GM21367 (cell line): Measurements from ENCODE around the gene LCOR.
"Not testable (repeated sequence)": the region's sequence is repeated elsewhere in the genome, so short reads cannot be mapped to it uniquely, and the experiment has no call there.

Experiments used
- ATAC-seq: cut with Tn5 transposase; IDR thresholded peaks from one replicate; pipeline ENCODE4 v1.9.1; 2021; ENCODE audit not compliant: unreplicated experiment

The LCOR gene

DNA sequence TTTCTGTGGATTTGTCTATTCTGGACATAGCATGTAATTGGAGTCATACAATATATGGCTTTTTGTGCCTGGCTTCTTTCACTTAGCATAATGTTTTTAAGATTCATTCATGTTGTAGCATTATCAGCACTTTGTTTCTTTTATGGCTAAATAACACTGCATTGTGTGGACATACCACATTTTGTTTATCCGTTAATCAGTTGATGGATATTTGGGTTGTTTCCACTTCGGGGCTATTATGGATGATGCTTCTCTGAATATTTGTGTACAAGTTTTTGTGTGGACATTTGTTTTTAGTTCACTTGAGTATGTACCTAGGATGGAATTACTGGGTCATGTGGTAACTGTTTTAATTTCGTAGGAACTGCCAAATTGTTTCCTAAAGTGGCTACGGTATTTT lies 6.4 kb downstream of the LCOR start:
- no peak for ATAC-seq

DNA sequence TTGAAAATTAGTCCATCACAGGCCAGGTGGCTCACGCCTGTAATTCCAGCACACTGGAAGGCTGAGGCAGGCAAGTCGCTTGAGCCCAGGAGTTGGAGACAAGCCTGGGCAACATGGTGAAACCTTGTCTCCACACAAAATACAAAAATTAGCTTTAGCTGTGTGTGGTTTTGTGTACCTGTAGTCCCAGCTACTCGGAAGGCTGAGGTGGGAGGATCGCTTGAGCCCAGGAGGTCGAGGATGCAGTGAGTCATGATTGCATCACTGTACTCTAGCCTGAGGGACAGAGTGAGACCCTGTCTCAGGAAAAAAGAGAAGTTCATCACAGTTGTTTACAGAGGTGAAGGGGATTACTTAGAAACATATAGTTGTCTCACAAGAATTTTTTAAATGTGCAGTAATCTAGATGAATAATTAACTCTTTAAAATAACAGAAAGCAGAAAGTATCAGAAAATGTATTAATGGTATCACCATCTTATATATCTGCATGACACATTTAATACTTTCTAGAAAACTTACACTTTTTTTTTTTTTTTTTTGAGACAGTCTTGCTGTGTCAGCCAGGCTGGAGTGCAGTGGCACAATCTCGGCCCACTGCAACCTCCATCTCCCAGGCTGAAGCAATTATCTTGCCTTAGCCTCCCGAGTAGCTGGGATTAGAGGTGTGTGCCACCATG lies 8.9 kb downstream of the LCOR start:
- ATAC-seq: no peak

DNA sequence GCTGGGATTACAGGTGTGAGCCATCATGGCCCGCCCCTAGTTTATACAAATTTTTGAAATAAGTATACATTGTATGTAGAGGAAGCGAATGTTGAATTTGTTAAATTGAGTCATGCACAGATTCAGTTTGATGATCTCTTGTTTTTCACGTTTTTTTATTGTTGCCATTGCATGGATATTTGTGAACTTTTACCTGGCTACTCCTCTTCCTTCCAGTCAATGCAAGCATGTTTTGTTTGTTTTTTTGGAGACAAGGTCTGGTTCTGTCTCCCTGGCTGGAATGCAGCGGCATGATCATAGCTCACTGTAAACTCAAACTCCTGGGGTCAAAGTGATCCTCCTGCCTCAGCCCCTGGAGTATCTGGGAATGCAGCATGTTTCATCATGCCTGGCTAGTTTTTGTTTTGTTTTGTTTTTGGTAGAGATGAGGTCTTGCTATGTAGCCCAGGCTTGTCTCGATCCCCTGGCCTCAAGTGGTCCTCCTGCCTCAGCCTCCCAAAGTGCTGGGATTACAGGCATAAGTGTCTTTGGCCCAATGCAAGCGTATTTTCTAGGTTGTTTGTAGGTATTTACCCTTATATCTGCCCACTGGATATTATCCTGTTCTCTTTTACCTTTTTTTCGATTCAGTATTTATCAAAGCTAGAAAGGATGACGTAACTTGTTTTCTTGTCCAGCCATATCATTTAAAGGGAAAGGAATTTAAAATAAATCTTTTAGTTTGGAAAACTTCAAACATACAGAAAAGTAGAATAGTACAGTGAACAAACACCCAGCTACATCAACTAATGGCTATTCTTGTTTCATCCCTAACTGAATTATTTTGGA lies 11.0 kb downstream of the LCOR start:
- no peak for ATAC-seq

DNA sequence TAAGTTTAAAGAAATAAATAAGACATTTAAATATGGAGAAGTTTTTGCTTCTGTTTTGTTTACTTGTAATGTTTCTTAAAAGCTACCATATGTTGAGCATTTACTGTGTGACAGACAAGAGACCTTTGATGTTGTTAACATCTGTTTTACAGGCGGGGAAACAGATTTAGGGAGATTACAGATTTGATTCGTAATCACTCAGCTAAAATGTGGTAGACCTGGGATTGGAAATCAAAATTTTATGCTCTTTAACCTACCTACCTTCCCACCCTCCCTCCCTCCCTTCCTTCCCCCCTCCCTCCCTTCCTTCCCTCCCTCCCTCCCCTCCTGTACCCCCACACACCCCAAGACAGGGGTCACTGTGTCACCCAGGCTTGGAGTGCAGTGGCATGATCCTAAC lies 11.7 kb downstream of the LCOR start:
- ATAC-seq: no peak

DNA sequence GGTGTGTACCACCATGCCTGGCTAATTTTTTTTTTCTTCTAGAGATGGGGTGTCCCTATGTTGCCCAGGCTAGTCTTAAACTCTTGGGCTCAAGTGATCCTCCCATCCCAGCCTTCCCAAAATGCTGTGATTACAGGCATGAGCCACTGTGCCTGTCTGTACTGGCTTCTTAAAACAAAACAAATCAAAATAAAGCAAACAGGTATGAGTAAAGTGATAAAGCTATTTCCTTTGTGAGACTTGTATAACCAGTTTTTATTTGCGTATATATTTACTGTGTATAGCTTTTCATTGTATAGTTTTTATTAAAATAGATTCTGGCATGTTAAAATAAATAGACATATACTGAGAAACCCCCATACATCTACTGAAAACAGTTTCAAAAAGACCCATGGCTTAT lies 14.3 kb downstream of the LCOR start:
- no peak for ATAC-seq

DNA sequence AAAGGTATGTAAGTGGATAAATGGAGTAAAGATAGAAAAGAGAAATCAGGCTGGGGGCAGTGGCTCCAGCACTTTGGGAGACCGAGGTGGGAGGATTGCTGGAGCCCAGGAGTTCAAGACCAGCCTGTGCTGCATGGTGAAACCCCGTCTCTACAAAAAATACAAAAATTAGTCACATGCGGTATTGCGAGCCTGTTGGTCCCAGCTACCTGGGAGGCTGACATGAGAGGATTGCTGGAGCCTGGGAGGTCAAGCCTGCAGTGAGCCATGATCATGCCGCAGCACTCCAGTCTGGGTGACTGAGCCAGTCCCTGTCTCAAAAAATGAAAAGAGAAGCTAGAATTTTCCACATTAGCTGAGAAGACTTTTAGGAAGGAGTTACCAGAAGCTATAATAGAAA lies 14.8 kb downstream of the LCOR start:
- no peak for ATAC-seq

DNA sequence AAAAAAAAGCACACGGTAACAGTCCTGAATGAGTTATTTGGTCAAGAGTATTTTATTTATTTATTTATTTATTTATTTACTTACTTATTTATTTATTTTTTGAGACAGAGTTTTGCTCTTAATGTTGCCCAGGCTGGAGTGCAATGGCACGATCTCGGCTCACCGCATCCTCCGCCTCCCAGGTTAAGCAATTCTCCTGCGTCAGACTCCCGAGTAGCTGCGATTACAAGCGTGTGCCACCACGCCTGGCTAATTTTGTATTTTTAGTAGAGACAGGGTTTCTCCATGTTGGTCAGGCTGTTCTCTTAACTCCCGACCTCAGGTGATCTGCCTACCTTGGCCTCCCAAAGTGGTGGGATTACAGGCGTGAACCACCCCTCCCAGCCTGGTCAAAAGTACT lies 15.3 kb downstream of the LCOR start:
- not testable (repeated sequence) for ATAC-seq

DNA sequence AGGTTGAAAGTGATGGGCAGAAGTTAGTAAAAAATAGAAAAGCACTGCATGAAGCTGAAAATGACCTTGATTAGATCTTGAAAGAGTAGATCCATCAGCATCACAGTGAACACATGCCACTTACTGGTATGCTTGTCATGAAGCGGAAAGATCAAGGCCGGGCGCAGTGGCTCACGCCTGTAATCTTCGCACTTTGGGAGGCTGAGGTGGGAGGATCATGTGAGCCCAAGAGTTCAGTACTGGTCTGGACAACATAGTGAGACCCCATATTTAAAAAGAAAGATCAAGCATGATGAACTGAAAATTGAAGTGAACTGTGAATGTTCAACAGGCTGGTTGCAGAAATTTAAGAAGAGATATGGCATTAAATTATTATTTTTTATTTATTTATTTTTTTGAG lies 18.0 kb downstream of the LCOR start:
- no peak for ATAC-seq

DNA sequence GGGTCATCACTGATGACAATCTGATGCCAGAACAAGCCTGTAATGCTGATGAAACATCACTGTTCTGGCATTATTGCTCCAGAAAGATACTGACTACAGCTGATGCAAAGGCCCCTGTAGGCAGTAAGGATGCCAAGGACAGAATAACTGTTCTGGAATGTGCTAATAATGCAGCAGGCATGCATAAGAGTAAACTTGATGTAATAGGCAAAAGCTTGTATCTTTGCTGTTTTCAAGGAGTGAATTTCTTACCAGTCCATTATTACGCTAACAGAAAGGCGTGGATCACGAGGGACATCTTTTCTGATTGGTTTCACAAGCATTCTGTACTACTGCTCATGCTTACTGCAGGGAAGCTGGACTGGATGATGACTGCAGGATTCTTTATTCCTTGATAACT lies 18.7 kb downstream of the LCOR start:
- ATAC-seq: no peak

DNA sequence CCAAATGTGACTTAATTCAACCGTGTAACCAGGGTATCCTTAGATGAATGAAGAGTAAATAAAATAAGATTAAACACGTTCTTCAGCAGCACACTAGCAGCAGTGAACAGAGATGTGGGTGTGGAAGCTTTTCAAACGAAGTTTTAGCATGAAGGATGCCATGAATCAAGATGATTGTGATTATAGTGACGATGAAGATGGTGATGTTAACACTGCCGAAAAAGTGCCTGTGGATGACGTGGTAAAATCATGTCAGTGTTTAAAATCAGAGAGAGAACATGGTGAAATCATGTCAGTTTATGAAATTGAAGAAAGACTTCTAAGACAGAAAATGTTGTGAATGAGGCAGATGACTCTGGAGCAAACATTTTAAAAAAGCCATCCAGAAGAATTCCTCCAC lies 19.2 kb downstream of the LCOR start:
- ATAC-seq: no peak

DNA sequence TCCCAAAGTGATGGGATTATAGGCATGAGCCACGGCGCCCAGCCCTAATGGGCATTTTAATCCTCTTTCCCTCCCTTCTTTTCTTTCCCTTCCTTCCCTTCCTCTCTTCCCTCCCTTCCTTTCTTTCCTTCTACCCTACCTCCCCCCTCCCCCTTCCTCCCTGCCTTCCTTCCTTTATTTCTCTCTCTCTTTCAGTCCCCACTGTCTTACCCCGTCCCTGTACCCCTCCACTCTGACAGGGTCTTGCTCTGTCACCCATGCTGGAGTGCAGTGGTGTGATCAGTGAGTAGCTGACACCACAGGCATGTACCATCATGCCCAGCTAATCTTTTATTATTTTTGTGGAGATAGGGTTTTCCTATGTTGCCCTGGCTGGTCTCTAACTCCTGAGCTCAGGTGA lies 24.2 kb downstream of the LCOR start:
- ATAC-seq: no peak

DNA sequence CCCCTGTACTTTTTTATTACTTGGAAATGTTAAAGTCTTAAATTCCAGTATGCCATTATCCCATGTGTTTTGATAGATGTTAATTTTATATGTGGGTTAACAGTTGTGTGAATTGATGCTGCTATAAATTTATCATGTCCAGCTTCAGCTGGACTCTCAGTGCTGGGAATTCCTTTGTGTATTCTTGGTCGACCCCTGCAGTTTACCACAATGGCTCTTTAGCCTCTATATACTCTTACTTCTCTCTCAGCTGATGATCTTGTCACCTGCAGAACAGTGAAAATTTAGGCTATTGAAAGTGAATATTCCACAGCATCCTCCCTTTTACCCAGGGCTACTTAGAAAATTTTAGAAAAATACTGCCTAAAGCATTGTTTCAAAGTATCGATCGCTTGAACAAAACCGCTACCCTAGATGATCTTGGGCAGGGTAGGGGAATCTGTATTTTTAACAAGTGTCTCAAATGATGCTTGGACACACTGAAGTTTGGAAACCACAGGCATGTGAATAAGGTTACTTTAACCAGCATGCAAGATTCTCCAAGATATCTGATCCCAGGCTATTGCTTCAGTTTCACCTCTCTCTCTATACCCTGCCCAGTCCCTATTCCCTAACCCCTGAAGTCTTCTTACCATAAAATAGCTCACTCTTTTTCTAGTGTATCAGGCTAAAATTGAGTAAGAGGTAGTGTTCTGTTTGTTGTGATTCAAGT lies 25.4 kb downstream of the LCOR start:
- ATAC-seq: no peak

DNA sequence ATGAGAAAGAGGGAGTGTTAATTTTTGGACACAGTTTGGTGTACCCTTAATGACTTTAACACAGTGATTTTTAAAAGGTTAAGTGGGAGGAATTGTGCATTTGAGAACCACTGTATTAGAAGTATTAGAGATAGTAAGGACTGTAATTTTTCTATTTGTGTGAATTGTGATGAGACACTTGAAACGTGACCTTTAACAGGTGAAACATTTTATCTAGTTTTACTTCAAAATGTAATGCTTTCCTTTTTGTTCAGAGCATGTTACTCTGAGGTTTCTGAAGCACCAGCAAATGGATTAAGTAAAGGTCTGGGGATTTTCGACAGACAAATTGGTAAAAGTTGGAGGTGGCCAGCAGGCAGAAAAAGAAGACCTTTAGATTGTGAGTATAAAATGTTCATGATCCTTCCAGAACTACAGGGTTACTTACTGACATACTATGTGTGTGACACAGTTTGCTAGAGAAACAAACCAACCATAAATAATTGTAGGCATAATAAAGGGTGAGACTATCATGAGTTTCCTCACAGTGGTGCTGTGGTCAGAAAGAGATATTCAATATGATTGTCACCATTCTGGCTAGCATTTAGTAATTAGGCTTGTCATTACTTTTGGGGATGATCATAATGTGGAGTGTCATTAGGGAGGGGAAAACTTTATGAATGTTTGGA lies 26.1 kb downstream of the LCOR start:
- ATAC-seq: no peak

DNA sequence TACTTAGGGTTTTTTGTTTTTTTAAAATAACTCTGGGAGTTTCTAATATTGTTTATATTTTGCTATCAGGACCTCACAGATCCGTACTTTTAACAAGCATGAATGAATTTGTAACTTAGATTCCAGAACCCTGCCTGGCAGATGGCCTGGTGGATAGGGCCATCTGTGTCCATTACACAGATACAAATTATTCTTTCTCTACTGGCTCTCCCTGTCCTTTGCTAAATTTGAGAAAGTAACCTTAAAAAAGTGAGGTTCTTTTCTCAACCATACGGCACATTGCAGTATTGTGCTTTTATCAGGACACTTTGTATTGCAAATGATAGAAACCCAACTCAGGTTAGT lies 26.6 kb downstream of the LCOR start:
- ATAC-seq: no peak

DNA sequence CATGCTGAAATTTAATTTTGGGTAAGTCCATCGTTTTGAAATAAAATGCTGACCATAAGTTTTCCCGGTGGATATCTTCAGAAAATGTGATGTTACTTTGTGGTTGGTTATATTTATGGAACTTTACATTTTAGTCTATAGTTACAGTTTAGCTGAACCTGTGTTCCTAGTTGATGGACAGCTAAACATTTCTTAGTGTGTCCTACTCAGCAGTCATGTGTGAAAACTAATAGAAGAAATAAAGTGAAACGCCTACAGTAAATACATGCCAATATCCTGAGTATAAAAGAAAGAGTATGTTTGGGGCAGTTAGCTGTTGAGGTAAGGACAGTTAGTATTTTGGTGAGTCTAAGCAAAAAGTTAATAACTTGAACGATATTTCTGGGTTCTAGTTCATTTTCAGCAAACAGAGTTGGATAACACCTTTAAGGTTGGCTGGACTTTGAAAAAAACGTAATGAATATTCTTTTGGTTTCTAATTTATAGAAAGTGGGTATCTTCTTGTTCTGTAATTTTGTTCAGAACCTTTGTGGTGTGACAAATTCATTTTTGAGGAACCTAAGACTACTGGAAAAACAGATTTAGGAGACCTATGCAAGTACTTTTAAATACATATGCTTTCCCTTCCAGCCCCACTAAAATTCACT lies 28.7 kb downstream of the LCOR start:
- no peak for ATAC-seq

DNA sequence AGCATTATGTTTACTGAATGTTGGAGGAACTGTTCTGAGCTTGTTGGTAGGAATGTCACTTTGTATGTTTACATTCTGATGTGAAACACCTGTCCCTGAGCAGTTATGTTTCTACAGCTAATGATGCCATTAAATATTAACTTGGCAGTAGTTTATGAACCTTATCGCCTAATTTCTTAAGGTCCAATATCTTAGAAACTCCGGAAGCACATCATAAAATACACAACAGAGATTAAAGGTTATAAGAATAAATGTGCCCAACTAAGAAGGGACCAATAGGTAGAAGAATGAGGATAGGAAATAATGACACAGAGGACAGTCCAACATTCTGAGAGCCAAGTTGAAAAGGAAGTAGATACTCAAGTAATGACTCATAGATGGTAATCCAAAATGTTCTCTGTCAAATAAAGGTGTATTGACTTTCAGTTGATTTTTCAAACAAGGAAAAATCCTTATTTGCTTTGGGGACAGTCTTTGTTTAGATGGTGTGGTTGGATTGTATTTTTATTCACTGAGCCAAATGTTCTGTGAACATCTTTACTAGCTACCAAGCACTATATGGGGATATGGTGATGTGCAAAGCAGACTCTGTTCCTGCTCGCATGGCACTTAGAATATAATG lies 31.9 kb downstream of the LCOR start:
- no peak for ATAC-seq

DNA sequence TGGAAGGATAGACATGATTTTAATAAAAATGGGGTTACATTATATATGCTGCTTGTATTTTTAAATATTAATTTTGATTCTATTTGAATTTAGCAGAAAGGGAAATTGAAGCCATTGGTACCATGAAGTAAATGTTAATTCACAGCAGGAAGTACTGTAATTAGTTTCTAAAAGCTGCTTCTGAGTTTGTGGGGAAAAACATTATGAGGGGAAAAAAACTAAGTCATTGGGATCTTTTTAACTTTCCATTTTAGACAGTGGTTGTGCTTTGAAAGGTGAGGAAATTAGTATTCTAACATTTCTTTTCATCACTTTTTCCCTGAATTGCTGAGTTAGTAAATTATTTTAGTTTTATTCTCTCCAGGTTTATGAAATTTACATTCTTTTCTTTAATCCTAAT lies 41.0 kb downstream of the LCOR start:
- ATAC-seq: no peak

DNA sequence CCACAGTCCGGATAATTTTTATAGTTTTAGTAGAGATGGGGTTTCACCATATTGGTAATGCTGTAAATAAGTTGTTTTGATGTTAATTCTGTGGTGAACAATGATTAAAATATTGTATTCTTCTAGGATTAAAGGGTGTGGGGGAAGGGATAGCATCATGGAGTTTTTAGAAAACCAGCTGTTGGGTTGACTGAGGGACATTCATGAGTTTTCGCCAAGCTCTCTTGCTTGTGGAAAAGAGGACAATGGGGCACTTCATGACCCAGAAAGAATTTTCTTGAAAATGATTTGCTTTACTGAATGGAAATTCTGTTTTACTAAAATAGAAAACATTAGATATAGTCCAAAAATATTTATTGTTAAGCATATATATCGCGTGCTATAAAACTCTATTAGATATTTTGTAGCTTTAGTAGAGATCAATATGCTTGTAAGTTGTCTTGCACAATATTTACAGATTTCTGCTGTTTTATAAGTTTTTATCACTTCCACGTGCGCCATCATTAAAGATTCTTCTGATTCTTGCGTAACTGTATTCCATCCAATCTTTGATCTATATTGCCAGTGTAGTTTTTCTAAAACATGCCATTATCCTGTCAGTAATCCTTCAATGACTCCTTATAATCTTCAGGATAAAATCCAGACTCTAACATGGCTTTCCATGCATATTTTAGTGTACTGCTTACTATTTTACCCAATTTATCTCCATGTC lies 41.8 kb downstream of the LCOR start:
- no peak for ATAC-seq

DNA sequence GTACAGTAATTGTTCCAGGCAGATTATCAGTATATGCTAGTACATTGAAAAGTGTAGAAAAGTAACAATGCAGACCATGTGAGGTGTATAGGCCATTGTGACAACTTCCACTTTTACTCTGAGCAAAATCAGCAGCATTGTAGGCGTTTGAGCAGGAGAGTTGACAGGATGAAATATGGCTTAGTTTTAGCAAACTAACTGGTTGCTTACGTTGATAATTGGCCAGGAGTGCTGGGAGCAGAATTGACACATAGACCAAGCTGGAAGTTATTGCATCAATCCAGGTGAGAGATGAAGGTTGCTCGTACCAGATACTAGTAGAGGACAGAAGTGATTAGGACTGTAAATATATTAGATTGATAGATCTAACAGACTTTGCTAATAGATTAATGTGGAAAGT lies 46.0 kb downstream of the LCOR start:
- ATAC-seq: no peak

DNA sequence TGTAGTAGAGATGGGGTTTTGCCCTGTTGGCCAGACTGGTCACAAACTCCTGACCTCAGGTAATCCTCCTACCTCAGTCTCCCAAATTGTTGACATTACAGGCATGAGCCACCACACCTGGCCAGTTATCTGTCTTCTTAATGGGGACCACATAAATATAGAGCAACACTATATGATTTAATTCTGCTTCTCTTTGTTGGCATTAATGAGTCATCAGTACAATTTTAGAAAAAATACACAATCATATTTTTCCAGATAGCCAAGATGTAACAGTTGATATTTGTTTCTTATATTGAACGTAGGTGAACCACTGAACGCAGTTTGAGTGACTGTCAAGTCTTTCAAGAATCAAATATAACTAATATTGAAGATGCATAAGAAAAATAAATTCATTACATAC lies 48.5 kb downstream of the LCOR start:
- ATAC-seq: no peak
